NCI-H748 treated with DMSO at 0.1 percent for 48 hours (cell line): ENCODE data around the gene PRDM10.
"Not testable (repeated sequence)": the region's sequence is repeated elsewhere in the genome, so short reads cannot be mapped to it uniquely, and the experiment has no call there.

Source experiments
- DNase-seq: peaks from one replicate; lab custom pipeline; 2025; lab: John Stamatoyannopoulos, UW

PRDM10 gene

GRCh38 chr11:130015846-130016245 lies 13.2 kb upstream of the PRDM10 start:
- DNase-seq = not testable (repeated sequence)

- no peak for DNase-seq
These were observed 5.7 kb upstream of the PRDM10 start for GRCh38 chr11:130008326-130008725.

- DNase-seq = no peak
These were observed 4.3 kb upstream of the PRDM10 start for GRCh38 chr11:130006929-130007328.

GRCh38 chr11:130003717-130004001 lies 1.0 kb upstream of the PRDM10 start:
- DNase-seq = no peak

GRCh38 chr11:130002846-130003716 lies 446 bp upstream of the PRDM10 start:
- DNase-seq = peak; percentile 91

GRCh38 chr11:130001461-130002351 lies 929 bp downstream of the PRDM10 start:
- DNase-seq = peak; percentile 3

- no peak for DNase-seq
These were observed 2.0 kb downstream of the PRDM10 start for GRCh38 chr11:130000552-130001176.

- no peak for DNase-seq
These were observed 3.2 kb downstream of the PRDM10 start for GRCh38 chr11:129999407-129999806.

- no peak for DNase-seq
These were observed 3.7 kb downstream of the PRDM10 start for GRCh38 chr11:129998905-129999304.

- no peak for DNase-seq
These were observed 4.5 kb downstream of the PRDM10 start for GRCh38 chr11:129998107-129998506.

- no peak for DNase-seq
These were observed 5.1 kb downstream of the PRDM10 start for GRCh38 chr11:129997513-129997912.

GRCh38 chr11:129996113-129996870 lies 6.3 kb downstream of the PRDM10 start:
- DNase-seq = no peak

- no peak for DNase-seq
These were observed 7.5 kb downstream of the PRDM10 start for GRCh38 chr11:129995163-129995562.

GRCh38 chr11:129992161-129992944 lies 10.3 kb downstream of the PRDM10 start:
- DNase-seq = peak; percentile 11

GRCh38 chr11:129989149-129989813 lies 13.4 kb downstream of the PRDM10 start:
- no peak for DNase-seq

GRCh38 chr11:129987950-129988349 lies 14.7 kb downstream of the PRDM10 start:
- DNase-seq = no peak

- no peak for DNase-seq
These were observed 16.8 kb downstream of the PRDM10 start for GRCh38 chr11:129985823-129986222.

GRCh38 chr11:129980086-129980485 lies 22.5 kb downstream of the PRDM10 start:
- no peak for DNase-seq

GRCh38 chr11:129979046-129979605 lies 23.5 kb downstream of the PRDM10 start:
- DNase-seq = no peak

GRCh38 chr11:129978447-129978846 lies 24.2 kb downstream of the PRDM10 start:
- DNase-seq = no peak
